Right forelimb (tissue), 1 donor: ENCODE data around the gene KCNB1.
"Not testable (repeated sequence)": the region's sequence is repeated elsewhere in the genome, so short reads cannot be mapped to it uniquely, and the experiment has no call there.

Experiments
- DNase-seq: peaks from one replicate; pipeline ENCODE4 v3.0.0-alpha.2; 2018

The KCNB1 gene

DNA sequence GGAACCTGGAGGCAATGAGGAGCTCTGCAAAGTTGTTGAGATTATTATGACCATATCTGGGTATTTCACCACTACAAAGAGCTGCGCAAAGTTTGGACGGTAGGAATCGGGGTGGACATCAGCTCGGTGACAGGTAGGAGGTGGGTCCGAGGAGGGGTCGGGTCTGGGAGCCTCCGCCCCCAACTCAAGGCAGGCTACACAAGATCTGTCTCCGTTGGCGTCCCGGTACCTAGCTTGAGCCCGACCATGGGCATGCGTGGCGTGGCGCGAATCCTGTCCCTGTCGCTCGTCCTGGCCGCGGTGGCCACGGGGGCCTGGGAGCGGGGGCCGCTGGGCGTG, 164.4 kb downstream of the KCNB1 start:
- no peak for DNase-seq

GRCh38 chr20:49316704-49317103, 165.8 kb downstream of the KCNB1 start:
- DNase-seq: no peak

- no peak for DNase-seq
These were observed 166.9 kb downstream of the KCNB1 start for GRCh38 chr20:49315580-49315979.

- DNase-seq: not testable (repeated sequence)
These were observed 168.4 kb downstream of the KCNB1 start for GRCh38 chr20:49314052-49314451.
